HepG2 (cell line): Measurements from ENCODE around the gene ZBTB20. TPM values are rescaled to one million over a fixed set of nuclear protein-coding genes. Genes with fewer than 3 reads are reported as not detected.

ENCODE experiments used
- ATAC-seq: fragments of 200-7000 bp; cut with Tn5 transposase; 3 replicates; pipeline ENCODE4 v1.9.1; 2020; ENCODE audit warnings: mild to moderate bottlenecking, moderate library complexity
- BruUV-seq: library from RNA; stranded (reverse); fragments of 400-500 nt; replicated peaks from 2 replicates; lab custom pipeline; 2021; lab: Mats Ljungman, UMichigan
- CTCF ChIA-PET: fragments of 300-600 bp; formaldehyde crosslinking; extraction: SDS; loops from one replicate; lab custom pipeline; 2021; ENCODE audit warnings: low total read pairs, inconsistent platforms, low intra/inter-chr PET ratio; lab: Yijun Ruan, JAX
- POLR2A ChIA-PET: fragments of 350-600 bp; sonication (Branson Sonifier 250); formaldehyde crosslinking; loops from one replicate; lab custom pipeline; 2020; ENCODE audit warnings: antibody characterized with exemption, inconsistent platforms; lab: Yijun Ruan, JAX
- DNase-seq: peaks from one replicate; pipeline ENCODE4 v3.0.0-alpha.2; 2015; ENCODE audit warnings: low spot score
- FAIRE-seq: peaks from 3 replicates; lab custom pipeline; 2011; peaks lifted over from hg19 to GRCh38; lab: Jason Lieb, UNC
- H2AFZ ChIP-seq: one replicate; pipeline ENCODE4 v1.6.1; 2011; ENCODE audit warnings: low read length, inconsistent platforms
- H3K27ac ChIP-seq: fragments of 300-600 bp; 3 replicates; pipeline ENCODE4 v1.8.0; 2011; ENCODE audit warnings: mixed run types, mild to moderate bottlenecking, mixed read lengths, low read length, inconsistent platforms; ENCODE audit not compliant: insufficient read depth; ENCODE audit errors: extremely low read length
- H3K27me3 ChIP-seq, 2 experiments: fragments of 200-600 bp in 1 of 2; 2 replicates in 1 of 2; 3 replicates in 1 of 2; pipeline versions ENCODE4 v1.6.0 to v1.8.0; 2011; ENCODE audit warnings: low read length in 2 of 2, mild to moderate bottlenecking in 2 of 2, moderate library complexity in 2 of 2, inconsistent platforms in 1 of 2; ENCODE audit not compliant: insufficient read depth in 2 of 2, control insufficient read depth in 1 of 2
- H3K36me3 ChIP-seq, 2 experiments: fragments of 200-600 bp in 1 of 2; replicated peaks in 1 of 2; 2 replicates in 1 of 2; 3 replicates in 1 of 2; pipeline versions ENCODE4 v1.5.1 to v1.8.0; 2011; ENCODE audit warnings: low read length in 2 of 2, inconsistent platforms in 1 of 2; ENCODE audit not compliant: insufficient read depth in 2 of 2, control insufficient read depth in 1 of 2
- H3K4me1 ChIP-seq: 2 replicates; pipeline ENCODE4 v1.5.1; 2012; ENCODE audit warnings: low read length, inconsistent platforms; ENCODE audit not compliant: insufficient read depth
- H3K4me2 ChIP-seq: 2 replicates; pipeline ENCODE4 v1.6.0; 2011; ENCODE audit warnings: low read depth, low read length, inconsistent platforms
- H3K4me3 ChIP-seq, 3 experiments: fragments of 200-600 bp in 1 of 3; sonication (generic), shearing (Covaris generic) in 1 of 3; replicated peaks in 1 of 3; 2 replicates each; pipeline ENCODE4 v1.5.1; 2011 to 2016; ENCODE audit warnings: low read length in 3 of 3, inconsistent platforms in 2 of 3, low read depth in 2 of 3, mild to moderate bottlenecking in 2 of 3, control low read depth in 1 of 3, mixed read lengths in 1 of 3; ENCODE audit not compliant: insufficient read depth in 1 of 3
- H3K79me2 ChIP-seq: one replicate; pipeline ENCODE4 v1.6.1; 2011; ENCODE audit warnings: low read length, inconsistent platforms; ENCODE audit not compliant: insufficient read depth
- H3K9ac ChIP-seq: 2 replicates; pipeline ENCODE4 v1.6.0; 2011; ENCODE audit warnings: mild to moderate bottlenecking, low read depth, low read length, inconsistent platforms; ENCODE audit not compliant: insufficient read depth
- H3K9me3 ChIP-seq: 2 replicates; pipeline ENCODE4 v1.5.1; 2012; ENCODE audit warnings: mild to moderate bottlenecking, low read length
- H4K20me1 ChIP-seq: 2 replicates; pipeline ENCODE4 v1.6.0; 2011; ENCODE audit warnings: inconsistent platforms, mild to moderate bottlenecking, low read length, moderate library complexity; ENCODE audit not compliant: insufficient read depth
- ELK4 ChIP-seq: sonication (generic); formaldehyde crosslinking; IDR thresholded peaks from 2 replicates; pipeline ENCODE4 v1.9.0; 2021; ENCODE audit warnings: missing genetic modification reagents, borderline replicate concordance
- FUBP1 ChIP-seq: sonication (generic); formaldehyde crosslinking; IDR thresholded peaks from 2 replicates; pipeline ENCODE4 v1.5.1; 2020; ENCODE audit warnings: missing genetic modification reagents, mild to moderate bottlenecking, borderline replicate concordance
- GATAD1 ChIP-seq: IDR thresholded peaks from 2 replicates; pipeline ENCODE4 v1.6.1; 2016; ENCODE audit warnings: missing genetic modification reagents, missing compliant biosample characterization
- NCOA1 ChIP-seq: sonication (generic); formaldehyde crosslinking; IDR thresholded peaks from 2 replicates; pipeline ENCODE4 v1.9.0; 2021; ENCODE audit warnings: missing genetic modification reagents
- PCBP1 ChIP-seq: fragments of 200-400 bp; formaldehyde crosslinking; IDR thresholded peaks from 2 replicates; pipeline ENCODE4 v1.6.1; 2017; ENCODE audit warnings: mild to moderate bottlenecking, low read depth, low read length, borderline replicate concordance
- POLR2AphosphoS2 ChIP-seq: IDR thresholded peaks from 2 replicates; pipeline ENCODE4 v1.6.1; 2011; ENCODE audit warnings: low read depth, low read length, improper control_type of control experiment
- RAD21 ChIP-seq: fragments of 450-650 bp; formaldehyde crosslinking; IDR thresholded peaks from 2 replicates; pipeline ENCODE4 v1.5.0; 2020; ENCODE audit warnings: mild to moderate bottlenecking
- ZNF230 ChIP-seq: sonication (generic); formaldehyde crosslinking; IDR thresholded peaks from 2 replicates; pipeline ENCODE4 v1.4.0; 2020; ENCODE audit warnings: mild to moderate bottlenecking, missing genetic modification reagents
- ZNF567 ChIP-seq: sonication (generic); formaldehyde crosslinking; IDR thresholded peaks from 2 replicates; pipeline ENCODE4 v1.8.1; 2023; ENCODE audit warnings: mild to moderate bottlenecking, missing genetic modification reagents, borderline replicate concordance
- ZNF614 ChIP-seq: IDR thresholded peaks from 2 replicates; pipeline ENCODE4 v1.6.1; 2018; ENCODE audit warnings: missing biosample characterization, missing genetic modification reagents, inconsistent platforms, borderline replicate concordance
- ZNF737 ChIP-seq: sonication (generic); formaldehyde crosslinking; IDR thresholded peaks from 2 replicates; pipeline ENCODE4 v1.5.0; 2020; ENCODE audit warnings: missing genetic modification reagents, mild to moderate bottlenecking, borderline replicate concordance
- ZNF781 ChIP-seq: sonication (generic); formaldehyde crosslinking; IDR thresholded peaks from 2 replicates; pipeline ENCODE4 v1.5.1; 2020; ENCODE audit warnings: borderline replicate concordance, mild to moderate bottlenecking, missing genetic modification reagents; ENCODE audit errors: not compliant biosample characterization
- WGBS: methylation state at CpG from one replicate; pipeline ENCODE4 v1.1.6; 2017; ENCODE audit warnings: low lambda C conversion rate; 5-methylcytosine and 5-hydroxymethylcytosine counted together
- in situ Hi-C: cut with HindIII; loops from 2 replicates; pipeline ENCODE4 v1.10.0; 2017; ENCODE audit warnings: low pct_unique_long_range_greater_than_20kb; ENCODE audit not compliant: extremely low pct_ligation_motif_present
- intact Hi-C: fragments of 100-400 bp; cut with micrococcal nuclease; formaldehyde crosslinking; loops from one replicate; pipeline ENCODE4 v1.10.0; 2022; ENCODE audit not compliant: unreplicated experiment
- polyA plus RNA-seq, 8 experiments: library from polyadenylated mRNA; depleted of rRNA in 3 of 8; stranded (reverse) in 7 of 8; unstranded in 1 of 8; fragments of >200 nt; fragmentation: Illumina TruSeq in 4 of 8; extraction: Trizol in 4 of 8; gene quantifications; 2 replicates each; pipeline versions ENCODE4 v1.2.1 to v1.2.3, GENCODE V29; 2011 to 2016; ENCODE audit warnings: low read depth in 4 of 8, missing spikeins in 1 of 8, mixed read lengths in 1 of 8; ENCODE audit not compliant: insufficient read depth in 1 of 8
- total RNA-seq, 5 experiments: library from RNA; depleted of rRNA; stranded (reverse); fragments of >200 nt; fragmentation: Illumina TruSeq; extraction: Trizol; gene quantifications; 2 replicates each; pipeline ENCODE4 v1.2.3, GENCODE V29; 2016; ENCODE audit warnings: low read depth in 1 of 5

ZBTB20 gene
- total and polyA plus RNA-seq, 2 of the 13 experiments (the other 11 are each of a cell fraction or from before 2014, with no cell fraction given) = 1.9 to 8.8 TPM

- POLR2A ChIA-PET = no interaction called here
Observed at GRCh38 chr3:115151921-115152320, 4.8 kb upstream of the ZBTB20 start.

More at GRCh38 chr3:115151921-115152320, 4.8 kb upstream of the ZBTB20 start:
- in situ Hi-C loops = no loop called here
- BruUV-seq = no TSS peak
- no peaks in the 10 kb centered on the region for H3K36me3 ChIP-seq
- H3K9me3 ChIP-seq = no peaks in the 10 kb centered on the region
- H3K79me2 ChIP-seq = no peaks in the 10 kb centered on the region
- H3K27ac ChIP-seq = no peak overlapping the region
- TF ChIP-seq ZNF614 = no peak
- TF ChIP-seq ELK4 (CRISPR knock-in tag) = no peak
- no peak for TF ChIP-seq ZNF737 (CRISPR knock-in tag)
- no peak for TF ChIP-seq RAD21 (CRISPR knock-in tag)
- TF ChIP-seq PCBP1 = no peak
- no peak for TF ChIP-seq NCOA1 (CRISPR knock-in tag)
- no peak for TF ChIP-seq ZNF230 (CRISPR knock-in tag)
- no peak for TF ChIP-seq POLR2AphosphoS2
- no peak for TF ChIP-seq ZNF781 (CRISPR knock-in tag)
- no peak for TF ChIP-seq ZNF567 (CRISPR knock-in tag)
- no peak for TF ChIP-seq GATAD1
- TF ChIP-seq FUBP1 (CRISPR knock-in tag) = no peak
- TF ChIP-seq, all 625 proteins: peak for 0
- H2AFZ ChIP-seq = no peak overlapping the region
- no peak overlapping the region for H3K4me3 ChIP-seq
- ATAC-seq (no peak), DNase-seq (no peak), FAIRE-seq (no peak)
- H4K20me1 ChIP-seq = no peaks in the 10 kb centered on the region
- 1% methylated on average over 2 of the region's 2 CpGs for WGBS
- intact Hi-C loops = no loop called here
- H3K4me1 ChIP-seq = peaks cover 15% of the 10 kb centered on the region
- no peak overlapping the region for H3K9ac ChIP-seq
- H3K27me3 ChIP-seq = no peaks in the 10 kb centered on the region
- CTCF ChIA-PET = no interaction called here
- no peak overlapping the region for H3K4me2 ChIP-seq
